Right atrium auricular region (tissue), 2 donors: ENCODE data around the gene EPHA6. TPM values are rescaled to one million over a fixed set of nuclear protein-coding genes. Genes with fewer than 3 reads are reported as not detected.

Experiments
- DNase-seq: peaks from one replicate; pipeline ENCODE4 v3.0.0-alpha.2; 2019; ENCODE audit warnings: low spot score
- H3K27ac ChIP-seq, 2 donors: fragments of 200-600 bp; sonication (generic); 1 replicate in 1 of 2; 2 replicates in 1 of 2; pipeline ENCODE4 v1.5.1; 2016 to 2019
- H3K27me3 ChIP-seq, 2 donors: fragments of 200-600 bp; sonication (generic); one replicate each; pipeline versions ENCODE4 v1.5.1 to v1.6.0; 2017 to 2019
- H3K36me3 ChIP-seq: fragments of 200-600 bp; sonication (generic); one replicate; pipeline ENCODE4 v1.5.1; 2016
- H3K4me1 ChIP-seq, 2 donors: fragments of 200-600 bp; sonication (generic); one replicate each; pipeline versions ENCODE4 v1.5.1 to v1.6.0; 2017 to 2019
- H3K4me3 ChIP-seq, 2 donors: fragments of 200-600 bp; sonication (generic); 1 replicate in 1 of 2; 2 replicates in 1 of 2; pipeline ENCODE4 v1.5.1; 2017 to 2019; ENCODE audit warnings: mild to moderate bottlenecking in 1 of 2, moderate library complexity in 1 of 2
- H3K9me3 ChIP-seq, 2 donors: fragments of 200-600 bp; sonication (generic); one replicate each; pipeline ENCODE4 v1.5.1; 2019
- CTCF ChIP-seq, 2 donors: fragments of 200-600 bp; sonication (generic); IDR thresholded peaks; one replicate each; pipeline ENCODE4 v1.5.1; 2019; ENCODE audit warnings: antibody characterized with exemption in 2 of 2
- total RNA-seq, 2 donors: library from RNA; depleted of rRNA; stranded (reverse); fragments of >200 nt; gene quantifications; one replicate each; pipeline ENCODE4 v1.1.0, GENCODE V29; 2016

Gene EPHA6
- total RNA-seq, 2 donors from 2014 or later: 0.22 to 0.35 TPM

- no peak for TF ChIP-seq CTCF (IDR thresholded peaks at IDR 0.05)
- no peaks in the 10 kb centered on the region for H3K4me1 ChIP-seq
- no peak overlapping the region for H3K4me3 ChIP-seq
- no peaks in the 10 kb centered on the region for H3K9me3 ChIP-seq
- no peak overlapping the region for H3K27ac ChIP-seq
- H3K27me3 ChIP-seq: no peaks in the 10 kb centered on the region
- no peaks in the 10 kb centered on the region for H3K36me3 ChIP-seq
- DNase-seq: no peak
These were observed 8.1 kb upstream of the EPHA6 start for GRCh38 chr3:96806341-96806740.

- Histone ChIP-seq H3K27me3 (peaks cover 0 to 6% of the 10 kb centered on the region in 2 donors), H3K4me3 (peak overlapping the region; percentile 35 to 56), H3K9me3 (no peaks in the 10 kb centered on the region), H3K36me3 (no peaks in the 10 kb centered on the region), H3K4me1 (peaks cover 0 to 25% of the 10 kb centered on the region in 2 donors), H3K27ac (peak overlapping the region; percentile 49 to 54)
- DNase-seq: peak; percentile 57
- peak; percentile 19 to 58 for TF ChIP-seq CTCF (IDR thresholded peaks at IDR 0.05)
These were observed 1.1 kb upstream of the EPHA6 start for GRCh38 chr3:96813134-96813819.

DNA sequence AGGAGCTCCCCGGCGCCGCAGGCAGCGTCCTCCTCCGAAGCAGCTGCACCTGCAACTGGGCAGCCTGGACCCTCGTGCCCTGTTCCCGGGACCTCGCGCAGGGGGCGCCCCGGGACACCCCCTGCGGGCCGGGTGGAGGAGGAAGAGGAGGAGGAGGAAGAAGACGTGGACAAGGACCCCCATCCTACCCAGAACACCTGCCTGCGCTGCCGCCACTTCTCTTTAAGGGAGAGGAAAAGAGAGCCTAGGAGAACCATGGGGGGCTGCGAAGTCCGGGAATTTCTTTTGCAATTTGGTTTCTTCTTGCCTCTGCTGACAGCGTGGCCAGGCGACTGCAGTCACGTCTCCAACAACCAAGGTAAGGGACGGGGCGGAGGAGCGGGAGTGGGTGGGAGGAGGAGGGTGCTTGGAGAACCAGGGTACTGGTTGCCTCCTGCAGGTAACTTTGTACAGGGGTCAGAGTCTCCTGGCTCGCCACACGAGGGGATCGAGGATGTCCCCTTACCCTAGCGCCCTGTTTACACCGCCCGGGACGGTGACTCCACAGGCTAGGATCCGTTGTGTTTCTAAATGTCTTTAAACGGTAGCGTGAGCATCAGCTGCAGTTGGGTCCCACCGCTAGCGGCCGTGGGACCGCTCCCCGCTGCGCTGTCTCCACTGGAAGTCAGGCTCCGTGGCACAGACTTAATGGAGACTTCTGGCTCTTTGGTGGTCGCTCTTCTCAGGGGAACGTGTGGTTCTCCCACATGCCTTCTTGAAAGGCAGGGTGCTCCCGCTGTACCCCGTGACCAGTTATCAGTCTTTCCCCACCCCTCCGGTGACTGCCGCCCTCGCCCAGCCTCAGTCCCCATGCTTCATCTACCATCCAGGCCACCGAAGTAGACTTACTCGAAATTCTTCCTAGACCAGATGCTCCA lies 515 bp downstream of the EPHA6 start:
- H3K9me3 ChIP-seq: no peaks in the 10 kb centered on the region
- H3K36me3 ChIP-seq: no peaks in the 10 kb centered on the region
- H3K4me1 ChIP-seq: peaks cover 0 to 25% of the 10 kb centered on the region in 2 donors
- peak overlapping the region; percentile 35 to 56 for H3K4me3 ChIP-seq
- no peak for TF ChIP-seq CTCF (IDR thresholded peaks at IDR 0.05)
- H3K27ac ChIP-seq: no peak overlapping the region
- peaks cover 0 to 6% of the 10 kb centered on the region in 2 donors for H3K27me3 ChIP-seq
- no peak for DNase-seq

- TF ChIP-seq CTCF (IDR thresholded peaks at IDR 0.05): no peak
- H3K4me3 ChIP-seq: no peak overlapping the region
- H3K27me3 ChIP-seq: no peaks in the 10 kb centered on the region
- H3K9me3 ChIP-seq: no peaks in the 10 kb centered on the region
- no peaks in the 10 kb centered on the region for H3K36me3 ChIP-seq
- H3K27ac ChIP-seq: no peak overlapping the region
- DNase-seq: no peak
- no peaks in the 10 kb centered on the region for H3K4me1 ChIP-seq
These were observed 16.8 kb downstream of the EPHA6 start for GRCh38 chr3:96831175-96831574.

DNA sequence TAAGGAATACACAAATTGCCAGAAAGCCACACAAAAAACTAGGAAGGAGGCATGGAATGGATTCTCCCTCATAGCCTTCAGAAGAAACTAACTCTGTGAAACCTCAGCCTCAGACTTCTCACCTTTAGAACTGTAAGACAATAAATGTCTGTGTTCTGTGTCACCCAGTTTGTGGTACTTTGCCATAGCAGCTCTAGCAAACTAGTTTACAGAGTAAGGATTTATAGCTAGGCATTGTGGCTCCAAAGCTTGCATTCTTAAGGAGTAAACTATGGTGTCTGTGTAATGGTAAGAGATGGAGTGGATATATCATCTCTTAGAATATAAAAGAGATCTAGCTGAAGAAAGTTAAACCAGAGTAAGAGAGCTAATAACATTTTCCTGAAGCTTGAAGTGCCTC lies 18.9 kb downstream of the EPHA6 start:
- H3K4me3 ChIP-seq: no peak overlapping the region
- DNase-seq: no peak
- TF ChIP-seq CTCF (IDR thresholded peaks at IDR 0.05): no peak
- no peaks in the 10 kb centered on the region for H3K4me1 ChIP-seq
- H3K27me3 ChIP-seq: no peaks in the 10 kb centered on the region
- no peaks in the 10 kb centered on the region for H3K36me3 ChIP-seq
- H3K27ac ChIP-seq: no peak overlapping the region
- no peaks in the 10 kb centered on the region for H3K9me3 ChIP-seq
